ENCODE measurements around the gene LCAT. TPM values are rescaled to one million over a fixed set of nuclear protein-coding genes. Genes with fewer than 3 reads are reported as not detected.

Gene LCAT
- total RNA-seq, 2 experiments from 2014 or later = 9.1 to 10.0 TPM

DNA sequence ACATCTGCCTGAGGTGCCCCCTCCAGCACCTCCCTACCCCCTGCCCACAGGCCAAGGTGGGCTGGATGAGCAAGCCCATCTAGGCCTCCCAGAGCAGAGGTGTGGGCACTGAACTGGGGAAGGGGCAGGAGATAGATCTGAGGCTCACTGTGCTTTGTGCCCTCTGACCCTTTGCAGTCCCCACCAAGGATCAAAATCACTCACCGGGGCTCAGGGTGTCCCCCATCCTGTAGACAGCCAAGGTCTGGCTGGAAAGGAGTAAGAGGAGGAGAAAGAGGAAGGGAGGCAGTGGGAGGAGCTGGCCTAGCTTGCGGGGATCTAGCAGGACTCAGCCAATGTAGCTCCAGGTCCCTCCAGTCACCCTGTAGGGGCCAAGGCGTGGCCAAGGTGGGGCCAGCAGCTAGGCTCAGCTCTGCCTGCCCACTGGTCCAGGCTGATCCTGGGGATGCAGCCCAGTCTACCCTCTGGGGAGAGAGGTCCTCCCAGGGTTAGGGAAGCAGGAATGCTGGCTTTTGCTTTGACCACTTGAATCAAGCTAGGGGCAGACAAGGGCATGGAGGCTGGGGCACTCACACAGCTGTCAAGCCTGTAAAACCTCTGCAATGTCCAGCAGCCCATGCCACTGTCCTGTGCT lies 22.7 kb upstream of the LCAT start:
- intact Hi-C loops (cut with micrococcal nuclease) = no loop called here
- Mint-ChIP-seq H3K36me3 (ENCODE audit: low read depth) (peaks cover 3% of the 10 kb centered on the region), H3K4me1 (ENCODE audit: low read depth) (peaks cover 10% of the 10 kb centered on the region), H3K27ac (no peak overlapping the region), H3K4me3 (peak overlapping the region; percentile 97), H3K27me3 (ENCODE audit: low read depth) (no peaks in the 10 kb centered on the region), H3K9me3 (no peaks in the 10 kb centered on the region)
- no peak for DNase-seq
- CTCF ChIA-PET = interaction anchor here (0.6 to 1.4 kb wide), 3 partner anchors 74 to 93 kb away, joined by 3 to 4 read pairs (median 3); no protein-coding TSS in a partner anchor

DNA sequence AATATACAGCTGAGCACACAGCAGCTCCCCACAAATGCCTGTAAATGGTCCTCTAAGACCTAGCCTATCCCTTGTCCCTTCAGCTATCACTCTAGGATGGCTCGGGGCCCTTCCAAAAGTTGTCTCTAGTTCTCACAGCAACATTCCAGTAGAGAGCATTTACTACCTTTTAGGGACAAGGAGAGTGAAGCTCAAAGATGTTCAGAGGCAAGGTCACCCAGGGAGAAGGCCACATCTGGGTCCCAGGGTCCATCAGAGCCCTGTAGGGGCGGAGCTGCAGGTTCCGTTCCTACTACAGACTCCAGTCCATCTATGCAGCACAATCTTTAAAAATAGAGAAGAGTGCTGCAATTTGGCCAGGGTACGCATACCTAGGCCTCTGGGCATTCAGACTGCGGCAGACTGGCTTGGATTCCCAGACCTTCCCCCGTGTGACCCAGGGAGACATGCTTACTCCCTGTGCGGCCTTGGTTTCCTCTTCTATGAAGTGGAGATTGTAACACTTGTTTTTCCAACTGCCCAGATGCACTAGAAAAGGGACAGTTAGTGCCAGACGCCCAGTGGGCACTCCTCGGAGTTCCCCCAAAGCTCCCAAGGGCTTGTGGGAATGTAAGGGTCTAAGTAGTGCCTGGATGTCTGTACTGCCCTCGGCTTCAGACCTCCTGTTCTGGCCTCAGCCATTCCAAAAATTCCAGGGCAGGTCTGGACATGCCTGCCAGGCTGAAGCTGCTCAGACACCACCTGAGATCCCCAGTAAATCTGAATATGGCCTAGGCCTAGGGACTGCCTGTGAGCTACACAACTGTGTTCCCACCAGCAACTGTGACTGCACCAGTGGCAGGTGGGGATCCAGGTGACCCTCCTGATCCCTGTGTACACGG lies 22.0 kb upstream of the LCAT start:
- peaks cover 3% of the 10 kb centered on the region for H3K36me3 Mint-ChIP-seq (ENCODE audit: low read depth)
- H3K4me1 Mint-ChIP-seq (ENCODE audit: low read depth) = peaks cover 10% of the 10 kb centered on the region
- H3K9me3 Mint-ChIP-seq = no peaks in the 10 kb centered on the region
- H3K27me3 Mint-ChIP-seq (ENCODE audit: low read depth) = no peaks in the 10 kb centered on the region
- CTCF ChIA-PET = interaction anchor here (0.6 to 1.4 kb wide), 6 partner anchors 24 to 103 kb away, joined by 3 to 5 read pairs (median 3); no protein-coding TSS in a partner anchor
- H3K27ac Mint-ChIP-seq = no peak overlapping the region
- DNase-seq = no peak
- intact Hi-C loops (cut with micrococcal nuclease) = no loop called here
- H3K4me3 Mint-ChIP-seq = no peak overlapping the region

DNA sequence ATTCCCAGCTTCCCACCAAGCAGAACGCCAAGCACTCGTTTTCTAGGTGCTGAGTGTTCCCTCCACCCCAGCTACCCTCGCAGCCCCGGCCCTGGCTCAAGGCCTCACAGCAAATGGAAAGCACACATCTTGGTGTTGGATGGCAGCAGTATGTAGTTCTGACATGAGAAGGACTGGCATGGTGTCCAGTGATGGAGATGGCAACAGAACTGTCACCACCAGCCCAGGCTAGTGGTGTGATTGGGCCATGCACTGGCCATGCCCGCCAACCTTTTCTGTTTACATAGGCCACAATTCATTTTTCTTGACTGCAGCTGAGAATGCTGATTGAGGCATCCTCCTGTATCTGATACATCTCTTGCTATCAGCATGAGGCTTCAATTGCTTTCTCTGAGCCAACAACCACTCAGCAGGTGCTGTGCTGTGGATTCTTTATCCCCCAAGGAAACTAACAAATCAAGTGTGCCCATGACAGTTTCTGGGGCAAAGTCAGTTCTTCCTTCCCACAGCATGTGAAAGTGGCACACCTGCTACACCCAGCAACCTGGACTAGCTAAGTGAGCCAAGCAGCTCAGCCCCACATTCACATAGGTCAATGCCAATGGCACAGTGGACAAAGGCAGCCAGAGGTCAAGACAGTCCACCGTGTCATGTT lies 20.7 kb upstream of the LCAT start:
- CTCF ChIA-PET = interaction anchor here (1.2 to 1.4 kb wide), 2 partner anchors 22 to 76 kb away, joined by 3 to 5 read pairs; no protein-coding TSS in a partner anchor
- Mint-ChIP-seq H3K4me3 (no peak overlapping the region), H3K36me3 (ENCODE audit: low read depth) (peaks cover 3% of the 10 kb centered on the region), H3K9me3 (no peaks in the 10 kb centered on the region), H3K27me3 (ENCODE audit: low read depth) (no peaks in the 10 kb centered on the region), H3K4me1 (ENCODE audit: low read depth) (peaks cover 10% of the 10 kb centered on the region), H3K27ac (no peak overlapping the region)
- intact Hi-C loops (cut with micrococcal nuclease) = no loop called here
- DNase-seq = no peak

DNA sequence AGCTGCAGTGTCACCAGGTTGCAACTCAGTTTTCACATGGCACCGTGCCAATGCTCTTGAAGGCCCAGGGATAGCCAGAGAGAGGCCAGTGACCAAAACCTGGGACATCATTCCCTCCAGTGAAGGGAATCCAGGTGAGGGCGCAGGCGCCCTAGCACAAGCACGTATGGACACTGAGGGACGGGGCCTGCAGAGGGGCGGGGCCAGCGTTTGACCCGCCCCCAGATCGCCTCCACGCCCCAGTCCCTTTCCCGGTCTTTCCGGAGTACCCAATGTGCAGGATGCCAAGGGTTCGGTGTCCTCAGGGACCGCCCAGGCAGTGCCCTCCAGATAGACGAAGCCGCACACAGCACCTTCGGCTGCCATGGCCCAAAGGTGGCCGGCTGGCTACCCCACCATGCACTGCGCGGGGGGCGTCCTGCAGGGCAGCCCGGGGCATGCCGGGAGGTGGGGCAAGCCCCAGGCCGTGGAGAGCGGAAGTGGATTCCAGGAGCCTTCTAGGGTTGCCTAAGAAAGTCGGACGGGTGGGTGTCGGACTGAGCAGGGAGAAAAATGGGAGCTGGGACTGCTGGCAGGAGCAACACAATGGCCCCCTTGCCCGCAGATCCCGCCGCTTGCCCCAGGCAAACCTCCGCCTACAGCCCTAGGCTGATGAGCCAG lies 19.9 kb upstream of the LCAT start:
- no peaks in the 10 kb centered on the region for H3K9me3 Mint-ChIP-seq
- H3K27ac Mint-ChIP-seq = no peak overlapping the region
- CTCF ChIA-PET = interaction anchor here (1.1 kb wide), 1 partner anchor 77 kb away, joined by 4 read pairs; no protein-coding TSS in a partner anchor
- H3K27me3 Mint-ChIP-seq (ENCODE audit: low read depth) = no peaks in the 10 kb centered on the region
- intact Hi-C loops (cut with micrococcal nuclease) = no loop called here
- no peak for DNase-seq
- peaks cover 10% of the 10 kb centered on the region for H3K4me1 Mint-ChIP-seq (ENCODE audit: low read depth)
- peaks cover 3% of the 10 kb centered on the region for H3K36me3 Mint-ChIP-seq (ENCODE audit: low read depth)
- no peak overlapping the region for H3K4me3 Mint-ChIP-seq

DNA sequence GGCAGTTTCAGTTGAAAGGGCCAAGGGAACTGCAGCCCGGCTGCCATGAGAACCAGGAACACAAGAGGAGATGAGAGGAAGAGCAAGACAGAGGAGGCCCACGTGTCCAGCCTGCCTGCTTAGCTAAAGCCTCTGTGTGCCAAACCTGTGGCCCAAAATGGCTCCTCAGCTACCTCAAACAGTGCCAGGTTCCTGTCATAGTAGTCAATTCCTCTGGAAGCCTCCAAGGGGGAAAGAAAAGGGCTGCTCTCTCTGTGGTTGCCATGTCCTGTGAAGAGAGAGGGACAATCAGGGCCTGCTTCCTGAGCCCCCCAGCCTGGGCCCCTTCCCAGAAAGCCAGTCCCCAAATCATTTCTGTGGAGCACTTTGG lies 19.4 kb upstream of the LCAT start:
- intact Hi-C loops (cut with micrococcal nuclease) = no loop called here
- Mint-ChIP-seq H3K9me3 (no peaks in the 10 kb centered on the region), H3K36me3 (ENCODE audit: low read depth) (peaks cover 6% of the 10 kb centered on the region), H3K27me3 (ENCODE audit: low read depth) (no peaks in the 10 kb centered on the region), H3K27ac (no peak overlapping the region), H3K4me1 (ENCODE audit: low read depth) (peaks cover 10% of the 10 kb centered on the region), H3K4me3 (no peak overlapping the region)
- CTCF ChIA-PET = interaction anchor here (0.7 to 1.1 kb wide), 2 partner anchors 77 to 297 kb away, joined by 3 to 4 read pairs; no protein-coding TSS in a partner anchor
- DNase-seq = no peak

DNA sequence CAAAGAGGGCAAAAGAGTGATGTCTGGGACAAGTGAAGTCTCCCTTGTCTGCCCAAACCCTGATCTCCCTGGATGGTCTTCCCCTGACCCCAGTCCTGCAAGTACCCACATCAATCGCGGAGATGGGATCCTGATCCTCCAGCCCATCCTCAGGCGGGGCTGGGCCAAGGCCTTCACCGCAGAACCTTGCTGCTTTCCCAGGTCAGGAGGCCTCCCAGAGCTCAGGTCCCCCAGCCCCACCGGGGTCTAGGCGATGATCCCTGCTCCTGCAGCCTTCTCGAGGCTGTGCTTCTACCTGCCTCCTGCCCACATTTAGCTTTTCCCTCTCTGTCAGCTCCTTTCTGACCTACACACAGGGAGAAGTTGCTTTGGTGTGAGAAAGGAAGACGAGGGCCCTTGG lies 18.2 kb upstream of the LCAT start:
- intact Hi-C loops (cut with micrococcal nuclease) = no loop called here
- Mint-ChIP-seq H3K4me1 (ENCODE audit: low read depth) (peaks cover 5% of the 10 kb centered on the region), H3K4me3 (no peak overlapping the region), H3K36me3 (ENCODE audit: low read depth) (peaks cover 7% of the 10 kb centered on the region), H3K27me3 (ENCODE audit: low read depth) (no peaks in the 10 kb centered on the region), H3K27ac (no peak overlapping the region), H3K9me3 (no peaks in the 10 kb centered on the region)
- no peak for DNase-seq
- CTCF ChIA-PET = interaction anchor here (0.6 to 1.1 kb wide), 2 partner anchors 145 to 238 kb away, joined by 3 read pairs; no protein-coding TSS in a partner anchor

DNA sequence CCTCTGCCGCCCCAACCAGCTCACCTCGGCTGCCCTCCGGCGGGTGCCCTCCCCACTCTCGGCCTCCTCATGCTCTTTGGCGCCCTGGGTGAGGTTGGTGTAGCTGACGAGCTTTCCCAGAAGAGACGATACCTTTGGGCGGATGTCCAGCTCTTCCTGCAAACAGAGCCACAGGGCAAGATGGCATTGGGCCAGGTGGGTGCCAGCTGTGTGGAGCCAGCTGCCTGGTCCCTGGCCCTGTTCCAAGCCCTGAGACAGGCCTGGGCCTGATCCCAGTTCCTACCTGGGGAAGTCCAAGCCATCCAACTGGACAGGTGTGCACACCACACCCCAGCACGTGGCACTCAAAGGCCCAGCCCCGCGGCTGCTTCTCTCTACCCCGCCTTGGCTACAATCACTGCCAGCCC lies 17.6 kb upstream of the LCAT start:
- CTCF ChIA-PET = interaction anchor here (0.6 to 1.1 kb wide), 2 partner anchors 145 to 237 kb away, joined by 3 read pairs; no protein-coding TSS in a partner anchor
- Mint-ChIP-seq H3K27ac (no peak overlapping the region), H3K4me1 (ENCODE audit: low read depth) (peaks cover 2% of the 10 kb centered on the region), H3K36me3 (ENCODE audit: low read depth) (peaks cover 7% of the 10 kb centered on the region), H3K27me3 (ENCODE audit: low read depth) (no peaks in the 10 kb centered on the region), H3K9me3 (no peaks in the 10 kb centered on the region), H3K4me3 (no peak overlapping the region)
- intact Hi-C loops (cut with micrococcal nuclease) = no loop called here
- no peak for DNase-seq

DNA sequence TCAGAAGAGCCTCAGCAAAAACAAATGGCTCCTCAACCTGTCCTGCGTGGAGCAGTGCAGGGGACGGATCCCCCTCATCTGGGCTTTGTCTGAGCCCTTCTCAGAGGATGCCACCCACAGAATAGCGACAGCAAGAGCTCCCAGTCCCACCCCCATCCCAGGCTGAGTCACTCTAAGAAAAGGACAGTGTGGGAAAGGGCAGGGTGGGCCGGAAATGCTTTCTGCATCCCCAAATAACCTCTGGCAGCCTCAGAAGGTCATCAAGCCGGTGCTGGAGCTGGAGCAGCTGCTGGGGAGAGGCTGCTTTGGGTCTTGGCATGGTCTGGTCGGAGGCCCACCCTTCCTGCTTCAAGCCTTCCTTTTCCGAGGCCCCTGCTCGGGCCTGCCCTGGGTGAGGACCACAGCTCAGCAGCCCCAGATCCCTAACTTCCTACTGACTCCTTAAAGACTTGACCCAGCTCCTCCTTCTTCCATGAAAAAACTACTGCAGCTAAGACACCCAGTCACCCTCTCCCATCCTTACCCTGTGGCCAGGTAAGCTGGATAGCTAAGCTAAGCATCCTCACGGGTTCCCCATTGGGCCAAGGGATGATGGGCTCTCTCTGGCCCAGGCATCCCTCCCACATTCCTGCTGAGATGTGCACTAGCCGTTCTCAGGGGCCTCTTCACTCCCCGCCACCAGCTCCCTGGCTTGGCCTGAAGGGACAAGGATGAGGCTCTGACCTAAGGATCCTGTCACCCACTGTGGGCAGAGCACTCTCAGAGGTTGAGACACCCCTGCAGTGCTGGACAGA lies 15.8 kb upstream of the LCAT start:
- Mint-ChIP-seq H3K27me3 (ENCODE audit: low read depth) (no peaks in the 10 kb centered on the region), H3K4me3 (no peak overlapping the region), H3K9me3 (no peaks in the 10 kb centered on the region), H3K36me3 (ENCODE audit: low read depth) (peaks cover 7% of the 10 kb centered on the region), H3K4me1 (ENCODE audit: low read depth) (no peaks in the 10 kb centered on the region), H3K27ac (no peak overlapping the region)
- no peak for DNase-seq
- intact Hi-C loops (cut with micrococcal nuclease) = no loop called here
- CTCF ChIA-PET = interaction anchor here (0.5 to 1.4 kb wide), 5 partner anchors 11 to 81 kb away, joined by 3 to 5 read pairs (median 3); no protein-coding TSS in a partner anchor

DNA sequence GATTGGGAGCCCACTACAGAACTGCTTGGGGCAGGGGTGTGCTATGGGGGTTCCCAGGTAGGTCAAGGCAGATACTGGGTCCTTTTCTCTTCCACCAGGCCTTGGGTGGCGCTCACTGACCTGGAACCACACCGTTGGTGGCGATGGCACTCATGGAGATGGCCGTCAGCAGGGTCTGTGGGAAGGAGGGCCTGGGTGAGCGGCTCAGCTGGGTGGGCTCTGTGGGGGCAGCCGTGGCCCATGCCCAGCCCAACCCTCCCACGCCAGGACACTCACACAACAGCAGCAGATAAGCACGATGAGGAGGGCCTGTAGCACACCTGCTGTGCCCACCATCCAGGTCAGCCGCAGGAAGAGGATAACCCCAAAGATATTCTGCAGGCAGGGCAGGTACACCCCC lies 13.7 kb upstream of the LCAT start:
- no peak for DNase-seq
- Mint-ChIP-seq H3K9me3 (no peaks in the 10 kb centered on the region), H3K27me3 (ENCODE audit: low read depth) (no peaks in the 10 kb centered on the region), H3K4me3 (no peak overlapping the region), H3K36me3 (ENCODE audit: low read depth) (peaks cover 5% of the 10 kb centered on the region), H3K4me1 (ENCODE audit: low read depth) (no peaks in the 10 kb centered on the region), H3K27ac (no peak overlapping the region)
- intact Hi-C loops (cut with micrococcal nuclease) = no loop called here
- CTCF ChIA-PET = no interaction called here

DNA sequence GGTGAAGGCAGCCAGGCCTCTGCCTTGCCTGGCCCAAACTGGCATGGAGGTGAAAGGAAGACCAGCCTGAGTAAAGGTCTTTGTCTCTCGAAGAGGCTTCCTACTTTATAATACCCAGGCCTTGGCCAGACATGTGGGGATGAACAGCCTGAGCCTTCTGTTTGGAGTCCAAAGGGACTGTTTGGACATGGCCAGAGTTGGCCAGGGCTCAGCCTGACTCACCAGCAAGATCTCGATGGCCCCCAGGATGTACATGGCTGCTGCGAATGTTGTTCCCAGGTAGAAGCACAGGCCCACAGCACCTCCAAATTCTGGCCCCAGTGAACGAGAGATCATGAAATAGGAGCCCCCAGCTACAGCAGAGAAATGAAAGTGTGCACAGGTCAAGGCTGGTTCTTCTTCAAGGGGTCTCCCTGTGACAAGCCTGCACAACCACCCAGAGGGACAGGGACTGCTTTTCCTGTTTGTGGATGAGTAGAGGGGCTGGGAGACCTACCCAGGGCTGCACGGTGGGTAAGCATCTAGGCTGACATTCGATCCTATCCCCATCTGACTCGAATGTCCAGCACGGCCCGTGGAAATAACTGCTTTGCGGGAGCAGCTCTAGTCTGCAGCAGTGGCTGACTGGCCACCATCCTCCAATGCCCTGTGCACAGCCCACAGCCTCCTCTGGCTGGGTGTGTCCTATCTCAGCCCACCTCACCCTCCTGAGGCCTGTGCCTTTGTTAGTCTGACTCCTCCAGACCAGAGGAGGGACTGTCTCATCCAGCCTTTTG lies 10.7 kb upstream of the LCAT start:
- Mint-ChIP-seq H3K27me3 (ENCODE audit: low read depth) (no peaks in the 10 kb centered on the region), H3K9me3 (no peaks in the 10 kb centered on the region), H3K4me1 (ENCODE audit: low read depth) (no peaks in the 10 kb centered on the region), H3K27ac (no peak overlapping the region), H3K36me3 (ENCODE audit: low read depth) (peaks cover 5% of the 10 kb centered on the region), H3K4me3 (no peak overlapping the region)
- CTCF ChIA-PET = interaction anchor here (0.6 to 1.5 kb wide), 3 partner anchors 53 to 71 kb away, joined by 3 to 4 read pairs (median 4); no protein-coding TSS in a partner anchor
- DNase-seq = no peak
- intact Hi-C loops (cut with micrococcal nuclease) = no loop called here
